BE2C (cell line): ENCODE measurements around the gene GPR137C.

ENCODE experiments used
- DNase-seq: peaks from one replicate; pipeline ENCODE4 v3.0.0-alpha.2; 2020
- H3K27me3 ChIP-seq: fragments of 250-450 bp; sonication (Bioruptor Pico); 2 replicates; pipeline ENCODE4 v1.5.1; 2020; ENCODE audit warnings: mild to moderate bottlenecking
- H3K36me3 ChIP-seq: fragments of 250-450 bp; sonication (Bioruptor Pico); 2 replicates; pipeline ENCODE4 v1.5.1; 2020; ENCODE audit warnings: mild to moderate bottlenecking
- H3K4me1 ChIP-seq: fragments of 250-450 bp; sonication (Bioruptor Pico); 2 replicates; pipeline ENCODE4 v1.5.1; 2020
- H3K4me3 ChIP-seq: 2 replicates; pipeline ENCODE4 v1.5.1; 2011; ENCODE audit warnings: low read depth, low read length
- H3K9me3 ChIP-seq: fragments of 250-450 bp; sonication (Bioruptor Pico); 2 replicates; pipeline ENCODE4 v1.5.1; 2020
- TF ChIP-seq, protein P1 (sequence below): IDR thresholded peaks from 2 replicates; pipeline ENCODE4 v1.5.1; 2012; ENCODE audit warnings: mild to moderate bottlenecking, low read depth, low read length

GPR137C gene

GRCh38 chr14:52527052-52527451, 25.6 kb upstream of the GPR137C start:
- no peaks in the 10 kb centered on the region for H3K9me3 ChIP-seq
- TF ChIP-seq, protein P1, sequence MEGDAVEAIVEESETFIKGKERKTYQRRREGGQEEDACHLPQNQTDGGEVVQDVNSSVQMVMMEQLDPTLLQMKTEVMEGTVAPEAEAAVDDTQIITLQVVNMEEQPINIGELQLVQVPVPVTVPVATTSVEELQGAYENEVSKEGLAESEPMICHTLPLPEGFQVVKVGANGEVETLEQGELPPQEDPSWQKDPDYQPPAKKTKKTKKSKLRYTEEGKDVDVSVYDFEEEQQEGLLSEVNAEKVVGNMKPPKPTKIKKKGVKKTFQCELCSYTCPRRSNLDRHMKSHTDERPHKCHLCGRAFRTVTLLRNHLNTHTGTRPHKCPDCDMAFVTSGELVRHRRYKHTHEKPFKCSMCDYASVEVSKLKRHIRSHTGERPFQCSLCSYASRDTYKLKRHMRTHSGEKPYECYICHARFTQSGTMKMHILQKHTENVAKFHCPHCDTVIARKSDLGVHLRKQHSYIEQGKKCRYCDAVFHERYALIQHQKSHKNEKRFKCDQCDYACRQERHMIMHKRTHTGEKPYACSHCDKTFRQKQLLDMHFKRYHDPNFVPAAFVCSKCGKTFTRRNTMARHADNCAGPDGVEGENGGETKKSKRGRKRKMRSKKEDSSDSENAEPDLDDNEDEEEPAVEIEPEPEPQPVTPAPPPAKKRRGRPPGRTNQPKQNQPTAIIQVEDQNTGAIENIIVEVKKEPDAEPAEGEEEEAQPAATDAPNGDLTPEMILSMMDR, result no peak
- DNase-seq, result no peak
- peaks cover 10% of the 10 kb centered on the region; the same call in 1 of the 2 replicates for H3K36me3 ChIP-seq
- peaks cover 4% of the 10 kb centered on the region; the same call in 1 of the 2 replicates for H3K4me1 ChIP-seq
- no peak overlapping the region for H3K4me3 ChIP-seq
- H3K27me3 ChIP-seq, result no peaks in the 10 kb centered on the region

- TF ChIP-seq, protein P1, result no peak
- no peaks in the 10 kb centered on the region for H3K27me3 ChIP-seq
- peaks cover 28% of the 10 kb centered on the region for H3K36me3 ChIP-seq
- H3K4me1 ChIP-seq, result no peaks in the 10 kb centered on the region
- no peak for DNase-seq
- no peaks in the 10 kb centered on the region for H3K9me3 ChIP-seq
- H3K4me3 ChIP-seq, result no peak overlapping the region
Measured at GRCh38 chr14:52531481-52531880, 21.2 kb upstream of the GPR137C start.

DNA sequence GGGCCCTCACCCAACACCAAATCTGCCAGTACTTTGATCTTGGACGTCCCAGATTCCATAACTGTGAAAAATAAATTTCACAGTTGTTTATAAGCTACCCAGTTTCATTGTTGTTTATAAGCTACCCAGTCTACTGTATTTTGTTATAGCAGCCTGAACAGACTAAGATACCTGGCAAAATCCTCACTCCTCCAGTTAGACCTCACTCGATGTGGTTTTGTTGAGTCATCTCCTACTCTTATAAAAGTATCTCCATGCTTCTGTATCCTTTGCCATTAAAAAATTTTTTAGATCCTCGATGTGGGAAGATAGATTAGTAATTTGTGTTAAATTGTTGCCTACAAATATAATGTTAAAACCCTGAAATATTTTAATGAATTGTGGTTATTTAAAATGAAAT, 16.4 kb upstream of the GPR137C start:
- TF ChIP-seq, protein P1, result no peak
- no peaks in the 10 kb centered on the region for H3K27me3 ChIP-seq

DNA sequence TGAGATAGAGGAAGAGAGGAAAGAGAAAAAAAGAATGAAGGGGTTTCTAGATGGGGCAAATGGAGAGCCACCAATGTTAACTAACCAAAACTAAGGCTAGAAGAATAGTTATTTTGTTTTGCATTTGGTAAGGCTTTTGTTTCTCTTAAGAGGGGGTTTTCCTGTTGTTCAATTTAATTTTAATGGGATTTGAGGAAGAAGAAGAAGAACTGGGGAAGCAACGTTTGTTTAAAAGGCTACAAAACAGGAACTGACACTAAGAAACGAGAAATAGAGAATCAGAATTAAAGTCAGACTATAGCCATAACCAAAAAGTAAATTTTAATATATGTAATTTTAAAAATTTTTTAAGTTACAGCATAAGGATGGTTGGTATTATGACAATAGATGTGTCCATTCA, 14.0 kb upstream of the GPR137C start:
- Histone ChIP-seq H3K9me3 (no peaks in the 10 kb centered on the region), H3K36me3 (peaks cover 34% of the 10 kb centered on the region), H3K27me3 (no peaks in the 10 kb centered on the region), H3K4me3 (no peak overlapping the region), H3K4me1 (no peaks in the 10 kb centered on the region)
- DNase-seq, result no peak
- TF ChIP-seq, protein P1, result no peak

More for the DNA sequence above, 16.4 kb upstream of the GPR137C start:
- no peaks in the 10 kb centered on the region for H3K9me3 ChIP-seq
- H3K4me3 ChIP-seq, result no peak overlapping the region
- no peaks in the 10 kb centered on the region for H3K4me1 ChIP-seq
- no peak for DNase-seq
- peaks cover 33% of the 10 kb centered on the region for H3K36me3 ChIP-seq

GRCh38 chr14:52545584-52546317, 6.9 kb upstream of the GPR137C start:
- no peaks in the 10 kb centered on the region for H3K9me3 ChIP-seq
- DNase-seq, result no peak
- H3K27me3 ChIP-seq, result no peaks in the 10 kb centered on the region
- peaks cover 9% of the 10 kb centered on the region; the same call in 1 of the 2 replicates for H3K36me3 ChIP-seq
- TF ChIP-seq, protein P1, result no peak
- H3K4me3 ChIP-seq, result no peak overlapping the region
- H3K4me1 ChIP-seq, result peaks cover 13% of the 10 kb centered on the region

DNA sequence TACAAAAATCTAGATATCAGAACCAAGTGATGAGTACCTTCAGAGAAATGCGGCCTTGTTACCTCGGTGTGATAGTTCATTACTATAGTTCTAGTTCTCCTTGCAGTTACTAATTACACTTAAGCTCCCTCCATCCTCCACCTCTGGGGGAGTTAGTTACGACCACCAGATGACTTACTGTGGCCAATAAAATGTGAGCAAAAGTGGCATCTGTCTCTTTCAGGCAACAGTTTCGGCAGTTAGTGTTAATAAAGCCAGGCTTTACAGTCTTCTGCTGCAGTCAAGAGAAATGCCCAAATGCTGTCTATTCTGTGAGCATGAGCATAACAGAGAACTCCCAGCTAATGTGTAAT, 6.3 kb upstream of the GPR137C start:
- TF ChIP-seq, protein P1, result no peak
- no peaks in the 10 kb centered on the region for H3K27me3 ChIP-seq
- no peaks in the 10 kb centered on the region for H3K9me3 ChIP-seq
- H3K4me1 ChIP-seq, result peaks cover 14% of the 10 kb centered on the region
- H3K4me3 ChIP-seq, result no peak overlapping the region
- DNase-seq, result no peak
- peaks cover 8% of the 10 kb centered on the region; the same call in 1 of the 2 replicates for H3K36me3 ChIP-seq
